Tibial nerve (tissue), 4 donors: ENCODE data around the gene ASF1B.

ENCODE experiments used
- EP300 ChIP-seq, 2 donors: sonication (generic); formaldehyde crosslinking; IDR thresholded peaks; one replicate each; pipeline ENCODE4 v1.6.1; 2017; ENCODE audit warnings: antibody characterized with exemption in 2 of 2, mild to moderate bottlenecking in 1 of 2
- TF ChIP-seq, protein P1 (sequence below), 5 experiments: fragments of 200-600 bp in 3 of 5; fragments of 450-650 bp in 2 of 5; sonication (generic) in 3 of 5; IDR thresholded peaks; one replicate each; pipeline ENCODE4 v1.5.1; 2016 to 2019; ENCODE audit warnings: antibody characterized with exemption in 5 of 5, mild to moderate bottlenecking in 3 of 5, moderate library complexity in 2 of 5

DNA sequence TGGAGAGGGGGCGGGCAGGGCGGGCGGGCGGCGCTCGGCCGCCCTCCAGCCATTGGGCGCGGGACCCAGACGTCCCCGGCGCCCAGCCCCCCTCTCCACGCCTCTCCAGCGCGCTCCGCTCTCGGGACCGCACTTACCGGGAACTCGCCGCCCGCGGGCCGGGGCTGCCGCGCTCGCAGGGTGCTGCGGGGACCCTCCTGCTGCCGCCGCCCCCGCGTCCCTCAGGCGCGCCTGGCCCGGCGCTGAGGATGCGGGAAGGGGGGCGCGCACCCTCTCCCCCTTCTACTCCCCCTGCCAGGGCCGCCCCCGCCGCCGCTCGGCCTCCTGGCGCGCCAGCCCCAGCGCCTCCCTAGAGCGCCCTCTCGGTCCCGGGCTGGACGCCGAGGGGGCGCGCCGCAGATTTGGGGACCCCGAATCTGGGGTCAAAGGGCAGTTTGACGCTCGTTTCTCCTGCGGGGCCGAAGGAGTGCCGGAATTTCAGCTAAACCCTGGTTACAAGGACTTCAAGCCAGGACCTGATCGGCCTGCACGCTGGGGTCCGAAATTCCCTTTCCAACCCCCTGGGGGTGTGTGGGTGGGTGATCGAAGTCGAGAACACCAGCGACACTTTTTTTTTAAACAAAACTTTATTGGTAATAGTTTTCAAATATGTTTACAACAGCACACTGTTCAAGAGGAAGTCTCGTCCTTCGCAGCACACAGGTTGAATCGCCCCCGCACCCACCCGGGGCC lies 45.1 kb downstream of the ASF1B start:
- TF ChIP-seq, protein P1, sequence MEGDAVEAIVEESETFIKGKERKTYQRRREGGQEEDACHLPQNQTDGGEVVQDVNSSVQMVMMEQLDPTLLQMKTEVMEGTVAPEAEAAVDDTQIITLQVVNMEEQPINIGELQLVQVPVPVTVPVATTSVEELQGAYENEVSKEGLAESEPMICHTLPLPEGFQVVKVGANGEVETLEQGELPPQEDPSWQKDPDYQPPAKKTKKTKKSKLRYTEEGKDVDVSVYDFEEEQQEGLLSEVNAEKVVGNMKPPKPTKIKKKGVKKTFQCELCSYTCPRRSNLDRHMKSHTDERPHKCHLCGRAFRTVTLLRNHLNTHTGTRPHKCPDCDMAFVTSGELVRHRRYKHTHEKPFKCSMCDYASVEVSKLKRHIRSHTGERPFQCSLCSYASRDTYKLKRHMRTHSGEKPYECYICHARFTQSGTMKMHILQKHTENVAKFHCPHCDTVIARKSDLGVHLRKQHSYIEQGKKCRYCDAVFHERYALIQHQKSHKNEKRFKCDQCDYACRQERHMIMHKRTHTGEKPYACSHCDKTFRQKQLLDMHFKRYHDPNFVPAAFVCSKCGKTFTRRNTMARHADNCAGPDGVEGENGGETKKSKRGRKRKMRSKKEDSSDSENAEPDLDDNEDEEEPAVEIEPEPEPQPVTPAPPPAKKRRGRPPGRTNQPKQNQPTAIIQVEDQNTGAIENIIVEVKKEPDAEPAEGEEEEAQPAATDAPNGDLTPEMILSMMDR (IDR thresholded peaks at IDR 0.05) = peak in 2 of 5 experiments; percentile 19 to 21
- peak in 1 of 2 donors; percentile 39 for TF ChIP-seq EP300 (IDR thresholded peaks at IDR 0.05)
